GM23248 (cell line): ENCODE results near the gene OTP. TPM values are rescaled to one million over a fixed set of nuclear protein-coding genes. Genes with fewer than 3 reads are reported as not detected.

Experiments used
- DNase-seq: peaks from one replicate; pipeline ENCODE4 v3.0.0-alpha.2; 2015
- H2AFZ ChIP-seq: fragments of 200-600 bp; sonication (generic); 2 replicates; pipeline ENCODE4 v1.6.1; 2016; ENCODE audit warnings: antibody characterized with exemption
- H3F3A ChIP-seq: fragments of 200-600 bp; sonication (generic); 2 replicates; pipeline ENCODE4 v1.6.1; 2016; ENCODE audit warnings: mild to moderate bottlenecking, antibody characterized with exemption, mixed run types; ENCODE audit not compliant: insufficient read depth
- H3K27ac ChIP-seq: fragments of 200-600 bp; sonication (generic); 2 replicates; pipeline ENCODE4 v1.5.1; 2016; ENCODE audit warnings: mild to moderate bottlenecking
- H3K27me3 ChIP-seq: fragments of 200-600 bp; sonication (generic); replicated peaks from 2 replicates; pipeline ENCODE4 v1.6.1; 2016; ENCODE audit warnings: mild to moderate bottlenecking; ENCODE audit not compliant: insufficient read depth
- H3K36me3 ChIP-seq: fragments of 200-600 bp; sonication (generic); 2 replicates; pipeline ENCODE4 v1.6.1; 2016; ENCODE audit warnings: low read depth, mild to moderate bottlenecking
- H3K4me1 ChIP-seq: fragments of 200-600 bp; sonication (generic); 2 replicates; pipeline ENCODE4 v1.6.1; 2016; ENCODE audit warnings: mild to moderate bottlenecking; ENCODE audit not compliant: insufficient read depth
- H3K4me2 ChIP-seq: fragments of 200-600 bp; sonication (generic); one replicate; pipeline ENCODE4 v1.6.1; 2016; ENCODE audit warnings: mild to moderate bottlenecking; ENCODE audit not compliant: unreplicated experiment
- H3K4me3 ChIP-seq: fragments of 200-600 bp; sonication (generic); 2 replicates; pipeline ENCODE4 v1.5.1; 2016; ENCODE audit warnings: mild to moderate bottlenecking
- H3K79me2 ChIP-seq: fragments of 200-600 bp; sonication (generic); 2 replicates; pipeline ENCODE4 v1.6.1; 2016; ENCODE audit warnings: mild to moderate bottlenecking; ENCODE audit not compliant: insufficient read depth
- H3K9ac ChIP-seq: fragments of 200-600 bp; sonication (generic); 2 replicates; pipeline ENCODE4 v1.6.1; 2016; ENCODE audit warnings: mild to moderate bottlenecking
- H3K9me2 ChIP-seq: fragments of 200-600 bp; sonication (generic); 2 replicates; pipeline ENCODE4 v1.6.1; 2016; ENCODE audit warnings: mixed run types, mild to moderate bottlenecking, moderate library complexity; ENCODE audit not compliant: insufficient read depth
- H3K9me3 ChIP-seq: fragments of 200-600 bp; sonication (generic); one replicate; pipeline ENCODE4 v1.6.1; 2017; ENCODE audit warnings: low read depth
- H4K20me1 ChIP-seq: fragments of 200-600 bp; sonication (generic); 2 replicates; pipeline ENCODE4 v1.6.0; 2016; ENCODE audit not compliant: insufficient read depth
- EZH2 ChIP-seq: fragments of 200-600 bp; sonication (generic); IDR thresholded peaks from 2 replicates; pipeline ENCODE4 v1.6.1; 2018; ENCODE audit warnings: antibody characterized with exemption, mild to moderate bottlenecking; ENCODE audit not compliant: insufficient read depth, poor library complexity, severe bottlenecking
- EZH2phosphoT487 ChIP-seq: fragments of 200-600 bp; sonication (generic); IDR thresholded peaks from 2 replicates; pipeline ENCODE4 v1.6.1; 2018; ENCODE audit warnings: antibody characterized with exemption, moderate library complexity, mild to moderate bottlenecking, low read depth; ENCODE audit not compliant: insufficient read depth
- WGBS, 2 experiments: methylation state at CpG; one replicate each; pipeline ENCODE4 v1.1.6; 2015 to 2017; ENCODE audit warnings: low lambda C conversion rate in 2 of 2, low coverage in 1 of 2; ENCODE audit errors: missing lambda C conversion rate in 2 of 2; 5-methylcytosine and 5-hydroxymethylcytosine counted together
- in situ Hi-C: fragments of 300-500 bp; cut with MboI; formaldehyde crosslinking; loops from 2 replicates; pipeline ENCODE4 v1.15.0; 2020
- polyA plus RNA-seq: library from polyadenylated mRNA; unstranded; fragments of >200 nt; fragmentation: Nextera tagmentation; extraction: Ambion mirVana; gene quantifications from 2 replicates; pipeline ENCODE4 v1.2.1, GENCODE V29; 2016
- total RNA-seq: library from RNA; depleted of rRNA; stranded (reverse); fragments of >200 nt; shearing (Covaris generic); gene quantifications from 2 replicates; pipeline ENCODE4 v1.2.3, GENCODE V29; 2014

OTP gene
- total and polyA plus RNA-seq, 2 experiments from 2014 or later, result not detected

- in situ Hi-C loops, result no loop called here
- Histone ChIP-seq H3K27me3 (peaks cover 11% of the 10 kb centered on the region), H3K4me1 (peaks cover 13% of the 10 kb centered on the region), H3K36me3 (no peaks in the 10 kb centered on the region), H3K79me2 (no peaks in the 10 kb centered on the region), H3K9me3 (no peaks in the 10 kb centered on the region), H4K20me1 (no peaks in the 10 kb centered on the region), H3K4me2 (peak overlapping the region; percentile 35), H3K4me3 (peak overlapping the region; percentile 9; the same call in 1 of the 2 replicates), H3K9me2 (no peaks in the 10 kb centered on the region), H2AFZ (peak overlapping the region; percentile 23; the same call in 1 of the 2 replicates), H3K9ac (no peak overlapping the region), H3K27ac (no peak overlapping the region), H3F3A (peaks cover 6% of the 10 kb centered on the region; the same call in 1 of the 2 replicates)
- 10 to 13% methylated on average over 7 of the region's 7 CpGs for WGBS, 2 experiments
- DNase-seq, result peak; percentile 80
- TF ChIP-seq EZH2phosphoT487 (no peak), EZH2 (no peak)
These were observed 24.8 kb upstream of the OTP start for GRCh38 chr5:77663090-77663863.

- Histone ChIP-seq H3K4me3 (peak overlapping the region; percentile 9; the same call in 1 of the 2 replicates), H3K36me3 (no peaks in the 10 kb centered on the region), H3F3A (peaks cover 6% of the 10 kb centered on the region; the same call in 1 of the 2 replicates), H3K9ac (no peak overlapping the region), H3K4me1 (peaks cover 13% of the 10 kb centered on the region), H3K27me3 (peaks cover 4% of the 10 kb centered on the region; the same call in 1 of the 2 replicates), H3K9me2 (no peaks in the 10 kb centered on the region), H3K27ac (no peak overlapping the region), H3K79me2 (no peaks in the 10 kb centered on the region), H2AFZ (0 out of 2 replicates have a peak overlapping the region, but pooled peaks have one; percentile 23), H3K9me3 (no peaks in the 10 kb centered on the region), H4K20me1 (no peaks in the 10 kb centered on the region), H3K4me2 (peak overlapping the region; percentile 35)
- no peak for DNase-seq
- no peak for TF ChIP-seq EZH2
- TF ChIP-seq EZH2phosphoT487, result no peak
- in situ Hi-C loops, result no loop called here
These were observed 24.1 kb upstream of the OTP start for GRCh38 chr5:77662635-77663034.

- Histone ChIP-seq H3K9me2 (no peaks in the 10 kb centered on the region), H4K20me1 (no peaks in the 10 kb centered on the region), H3K9ac (no peak overlapping the region), H3K4me3 (no peak overlapping the region), H3F3A (peaks cover 6% of the 10 kb centered on the region; the same call in 1 of the 2 replicates), H3K9me3 (no peaks in the 10 kb centered on the region), H3K36me3 (no peaks in the 10 kb centered on the region), H2AFZ (no peak overlapping the region), H3K27me3 (peaks cover 22% of the 10 kb centered on the region; the same call in 1 of the 2 replicates), H3K79me2 (no peaks in the 10 kb centered on the region), H3K27ac (no peak overlapping the region), H3K4me2 (no peak overlapping the region), H3K4me1 (peaks cover 13% of the 10 kb centered on the region)
- TF ChIP-seq EZH2phosphoT487 (no peak), EZH2 (no peak)
- DNase-seq, result no peak
- in situ Hi-C loops, result no loop called here
These were observed 20.1 kb upstream of the OTP start for GRCh38 chr5:77658662-77659061.

GRCh38 chr5:77651343-77651742, 12.8 kb upstream of the OTP start:
- no peaks in the 10 kb centered on the region for H3K79me2 ChIP-seq
- TF ChIP-seq EZH2phosphoT487 (no peak), EZH2 (no peak)
- no peaks in the 10 kb centered on the region for H3K4me1 ChIP-seq
- peaks cover 52% of the 10 kb centered on the region for H3K27me3 ChIP-seq
- no peak overlapping the region for H2AFZ ChIP-seq
- in situ Hi-C loops, result no loop called here
- no peak overlapping the region for H3K9ac ChIP-seq
- no peaks in the 10 kb centered on the region for H3K36me3 ChIP-seq
- H3K9me2 ChIP-seq, result no peaks in the 10 kb centered on the region
- DNase-seq, result no peak
- no peaks in the 10 kb centered on the region for H4K20me1 ChIP-seq
- no peaks in the 10 kb centered on the region for H3F3A ChIP-seq
- no peaks in the 10 kb centered on the region for H3K9me3 ChIP-seq
- WGBS, 2 experiments, result 11 to 18% methylated on average over 2 of the region's 2 CpGs
- no peak overlapping the region for H3K4me2 ChIP-seq
- H3K4me3 ChIP-seq, result no peak overlapping the region
- H3K27ac ChIP-seq, result no peak overlapping the region
